ENCODE results near the gene MAPK10. TPM values are rescaled to one million over a fixed set of nuclear protein-coding genes. Genes with fewer than 3 reads are reported as not detected.
"Not testable (repeated sequence)": the region's sequence is repeated elsewhere in the genome, so short reads cannot be mapped to it uniquely, and the experiment has no call there.

Gene MAPK10
- total RNA-seq, 1 experiment from 2014 or later, result 3.6 TPM

DNA sequence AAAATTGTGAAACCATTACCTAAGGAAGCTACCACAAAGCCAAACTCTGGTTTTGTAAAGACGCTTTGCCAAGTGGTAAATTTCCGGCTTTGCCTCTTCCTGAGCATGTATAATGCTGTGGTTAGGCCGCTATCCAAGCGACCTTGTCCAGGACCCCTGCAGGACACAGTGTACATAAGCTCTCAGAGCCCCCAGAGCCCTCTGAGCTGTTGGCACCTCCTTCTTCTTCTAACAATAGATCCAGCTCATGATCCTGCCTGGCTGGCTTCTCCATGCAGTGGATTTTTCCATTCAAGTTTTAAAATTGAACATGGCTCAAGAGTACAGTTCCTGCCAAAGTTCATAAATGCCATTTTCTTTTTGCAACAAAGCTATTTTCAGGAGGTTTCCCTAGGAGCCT, 326.7 kb downstream of the MAPK10 start:
- no TSS peak for BruUV-seq (replicated peaks)
- H3K36me3 Mint-ChIP-seq (ENCODE audit: insufficient read depth, unreplicated experiment), result no peaks in the 10 kb centered on the region
- CTCF ChIA-PET, result no interaction called here
- no peaks in the 10 kb centered on the region for H3K9me3 Mint-ChIP-seq (ENCODE audit: low read depth, unreplicated experiment)
- no peaks in the 10 kb centered on the region for H3K27me3 Mint-ChIP-seq (ENCODE audit: unreplicated experiment)
- no peak for TF ChIP-seq CTCF (IDR thresholded peaks at IDR 0.05; ENCODE audit: unreplicated experiment)
- no peak overlapping the region for H3K4me3 Mint-ChIP-seq (ENCODE audit: low read depth, unreplicated experiment)
- no peak for DNase-seq
- no peaks in the 10 kb centered on the region for H3K4me1 Mint-ChIP-seq (ENCODE audit: low read depth, unreplicated experiment)
- H3K27ac Mint-ChIP-seq (ENCODE audit: unreplicated experiment), result no peak overlapping the region
- intact Hi-C loops (cut with micrococcal nuclease; ENCODE audit: unreplicated experiment), result no loop called here

- CTCF ChIA-PET, result no interaction called here
- no peaks in the 10 kb centered on the region for H3K9me3 Mint-ChIP-seq (ENCODE audit: low read depth, unreplicated experiment)
- TF ChIP-seq CTCF (IDR thresholded peaks at IDR 0.05; ENCODE audit: unreplicated experiment), result no peak
- BruUV-seq (replicated peaks), result no TSS peak
- H3K27ac Mint-ChIP-seq (ENCODE audit: unreplicated experiment), result no peak overlapping the region
- H3K4me1 Mint-ChIP-seq (ENCODE audit: low read depth, unreplicated experiment), result no peaks in the 10 kb centered on the region
- intact Hi-C loops (cut with micrococcal nuclease; ENCODE audit: unreplicated experiment), result no loop called here
- no peaks in the 10 kb centered on the region for H3K27me3 Mint-ChIP-seq (ENCODE audit: unreplicated experiment)
- H3K36me3 Mint-ChIP-seq (ENCODE audit: insufficient read depth, unreplicated experiment), result no peaks in the 10 kb centered on the region
- no peak overlapping the region for H3K4me3 Mint-ChIP-seq (ENCODE audit: low read depth, unreplicated experiment)
- no peak for DNase-seq
Observed at GRCh38 chr4:86032476-86033022, 327.3 kb downstream of the MAPK10 start.

GRCh38 chr4:86031927-86032326, 327.9 kb downstream of the MAPK10 start:
- intact Hi-C loops (cut with micrococcal nuclease; ENCODE audit: unreplicated experiment), result no loop called here
- H3K4me3 Mint-ChIP-seq (ENCODE audit: low read depth, unreplicated experiment), result no peak overlapping the region
- H3K9me3 Mint-ChIP-seq (ENCODE audit: low read depth, unreplicated experiment), result no peaks in the 10 kb centered on the region
- no peaks in the 10 kb centered on the region for H3K36me3 Mint-ChIP-seq (ENCODE audit: insufficient read depth, unreplicated experiment)
- H3K4me1 Mint-ChIP-seq (ENCODE audit: low read depth, unreplicated experiment), result no peaks in the 10 kb centered on the region
- no TSS peak for BruUV-seq (replicated peaks)
- H3K27me3 Mint-ChIP-seq (ENCODE audit: unreplicated experiment), result no peaks in the 10 kb centered on the region
- DNase-seq, result no peak
- no peak for TF ChIP-seq CTCF (IDR thresholded peaks at IDR 0.05; ENCODE audit: unreplicated experiment)
- H3K27ac Mint-ChIP-seq (ENCODE audit: unreplicated experiment), result no peak overlapping the region
- CTCF ChIA-PET, result interaction anchor here (0.6 kb wide), 1 partner anchor 218 kb away, joined by 3 read pairs; no protein-coding TSS in a partner anchor

- H3K27ac Mint-ChIP-seq (ENCODE audit: unreplicated experiment), result no peak overlapping the region
- CTCF ChIA-PET, result no interaction called here
- no peaks in the 10 kb centered on the region for H3K36me3 Mint-ChIP-seq (ENCODE audit: insufficient read depth, unreplicated experiment)
- no peaks in the 10 kb centered on the region for H3K27me3 Mint-ChIP-seq (ENCODE audit: unreplicated experiment)
- no peaks in the 10 kb centered on the region for H3K9me3 Mint-ChIP-seq (ENCODE audit: low read depth, unreplicated experiment)
- BruUV-seq (replicated peaks), result no TSS peak
- no peak for DNase-seq
- H3K4me3 Mint-ChIP-seq (ENCODE audit: low read depth, unreplicated experiment), result no peak overlapping the region
- no peak for TF ChIP-seq CTCF (IDR thresholded peaks at IDR 0.05; ENCODE audit: unreplicated experiment)
- no peaks in the 10 kb centered on the region for H3K4me1 Mint-ChIP-seq (ENCODE audit: low read depth, unreplicated experiment)
- intact Hi-C loops (cut with micrococcal nuclease; ENCODE audit: unreplicated experiment), result no loop called here
Observed at GRCh38 chr4:86026720-86027119, 333.1 kb downstream of the MAPK10 start.

- BruUV-seq (replicated peaks); intact Hi-C loops (cut with micrococcal nuclease; ENCODE audit: unreplicated experiment): not testable (repeated sequence)
Observed at GRCh38 chr4:86021671-86022070, 338.2 kb downstream of the MAPK10 start.

More at GRCh38 chr4:86021671-86022070, 338.2 kb downstream of the MAPK10 start:
- H3K27me3 Mint-ChIP-seq (ENCODE audit: unreplicated experiment); H3K27ac Mint-ChIP-seq (ENCODE audit: unreplicated experiment); H3K9me3 Mint-ChIP-seq (ENCODE audit: low read depth, unreplicated experiment); CTCF ChIA-PET; H3K4me1 Mint-ChIP-seq (ENCODE audit: low read depth, unreplicated experiment); H3K4me3 Mint-ChIP-seq (ENCODE audit: low read depth, unreplicated experiment); H3K36me3 Mint-ChIP-seq (ENCODE audit: insufficient read depth, unreplicated experiment); DNase-seq: not testable (repeated sequence)

Data from Calu3 (cell line).